Nephron progenitor cell (in vitro differentiated cells): ENCODE data around the gene ENO4.

Experiments
- DNase-seq: peaks from one replicate; pipeline ENCODE4 v3.0.0; 2021
- H3K27ac Mint-ChIP-seq: 2 replicates; pipeline ENCODE4 v1.8.0; 2021; ENCODE audit warnings: mild to moderate bottlenecking, moderate library complexity, mixed read lengths
- H3K27me3 Mint-ChIP-seq: 2 replicates; pipeline ENCODE4 v1.8.0; 2021; ENCODE audit warnings: mild to moderate bottlenecking, low read depth, mixed read lengths; ENCODE audit not compliant: poor library complexity
- H3K36me3 Mint-ChIP-seq: 2 replicates; pipeline ENCODE4 v1.8.0; 2021; ENCODE audit warnings: low read depth, mixed read lengths
- H3K4me1 Mint-ChIP-seq: 2 replicates; pipeline ENCODE4 v1.8.0; 2021; ENCODE audit warnings: mixed read lengths
- H3K4me3 Mint-ChIP-seq: 2 replicates; pipeline ENCODE4 v1.8.0; 2021; ENCODE audit warnings: mild to moderate bottlenecking, moderate library complexity, mixed read lengths
- H3K9me3 Mint-ChIP-seq: 2 replicates; pipeline ENCODE4 v1.8.0; 2021; ENCODE audit warnings: mild to moderate bottlenecking, moderate library complexity, mixed read lengths
- TF ChIP-seq, protein P1 (sequence below): fragments of 200-600 bp; sonication (generic); IDR thresholded peaks from 2 replicates; pipeline ENCODE4 v1.5.0; 2021; ENCODE audit warnings: antibody characterized with exemption

ENO4 gene

DNA sequence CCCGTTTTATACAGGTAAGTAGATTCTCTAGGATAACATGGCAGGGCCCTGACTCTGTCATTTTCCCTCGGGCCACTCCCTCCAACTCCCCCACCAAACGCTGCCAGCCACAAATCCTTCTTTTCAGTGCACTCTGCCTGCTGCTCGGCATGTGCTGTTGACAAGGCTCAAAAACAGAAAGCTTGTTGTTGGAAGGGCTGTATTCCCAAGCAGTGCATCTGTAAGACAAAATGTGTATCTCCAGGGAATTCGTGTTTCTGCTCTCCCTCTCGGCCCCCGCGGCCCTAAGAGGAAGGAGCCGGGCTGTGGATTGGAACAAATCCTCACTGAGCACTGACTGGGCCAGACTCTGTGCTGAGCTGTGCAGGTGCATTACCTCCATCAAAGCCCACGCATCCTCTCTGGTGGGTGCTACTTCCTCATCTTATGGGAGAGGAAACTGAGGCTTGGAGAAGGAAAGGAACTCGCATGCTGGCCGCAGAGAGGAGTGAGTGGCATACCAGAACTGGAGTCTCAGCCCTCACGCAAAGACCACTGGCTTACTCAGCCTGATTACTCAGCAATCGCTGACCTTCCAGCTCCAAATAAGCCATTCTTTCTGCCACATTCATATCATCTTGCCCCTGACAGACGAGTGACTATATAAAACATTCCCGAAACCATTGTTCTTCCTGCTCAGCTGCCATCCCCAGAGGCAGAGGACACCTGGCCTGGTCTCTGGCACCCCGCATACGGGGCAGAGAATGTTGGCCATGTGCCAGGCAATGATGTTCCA lies 33.5 kb upstream of the ENO4 start:
- no peaks in the 10 kb centered on the region for H3K36me3 Mint-ChIP-seq
- H3K9me3 Mint-ChIP-seq = peaks cover 10% of the 10 kb centered on the region
- no peak overlapping the region for H3K27ac Mint-ChIP-seq
- H3K27me3 Mint-ChIP-seq = peaks cover 45% of the 10 kb centered on the region
- H3K4me1 Mint-ChIP-seq = no peaks in the 10 kb centered on the region
- TF ChIP-seq, protein P1, sequence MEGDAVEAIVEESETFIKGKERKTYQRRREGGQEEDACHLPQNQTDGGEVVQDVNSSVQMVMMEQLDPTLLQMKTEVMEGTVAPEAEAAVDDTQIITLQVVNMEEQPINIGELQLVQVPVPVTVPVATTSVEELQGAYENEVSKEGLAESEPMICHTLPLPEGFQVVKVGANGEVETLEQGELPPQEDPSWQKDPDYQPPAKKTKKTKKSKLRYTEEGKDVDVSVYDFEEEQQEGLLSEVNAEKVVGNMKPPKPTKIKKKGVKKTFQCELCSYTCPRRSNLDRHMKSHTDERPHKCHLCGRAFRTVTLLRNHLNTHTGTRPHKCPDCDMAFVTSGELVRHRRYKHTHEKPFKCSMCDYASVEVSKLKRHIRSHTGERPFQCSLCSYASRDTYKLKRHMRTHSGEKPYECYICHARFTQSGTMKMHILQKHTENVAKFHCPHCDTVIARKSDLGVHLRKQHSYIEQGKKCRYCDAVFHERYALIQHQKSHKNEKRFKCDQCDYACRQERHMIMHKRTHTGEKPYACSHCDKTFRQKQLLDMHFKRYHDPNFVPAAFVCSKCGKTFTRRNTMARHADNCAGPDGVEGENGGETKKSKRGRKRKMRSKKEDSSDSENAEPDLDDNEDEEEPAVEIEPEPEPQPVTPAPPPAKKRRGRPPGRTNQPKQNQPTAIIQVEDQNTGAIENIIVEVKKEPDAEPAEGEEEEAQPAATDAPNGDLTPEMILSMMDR = no peak
- no peak overlapping the region for H3K4me3 Mint-ChIP-seq
- DNase-seq = no peak

DNA sequence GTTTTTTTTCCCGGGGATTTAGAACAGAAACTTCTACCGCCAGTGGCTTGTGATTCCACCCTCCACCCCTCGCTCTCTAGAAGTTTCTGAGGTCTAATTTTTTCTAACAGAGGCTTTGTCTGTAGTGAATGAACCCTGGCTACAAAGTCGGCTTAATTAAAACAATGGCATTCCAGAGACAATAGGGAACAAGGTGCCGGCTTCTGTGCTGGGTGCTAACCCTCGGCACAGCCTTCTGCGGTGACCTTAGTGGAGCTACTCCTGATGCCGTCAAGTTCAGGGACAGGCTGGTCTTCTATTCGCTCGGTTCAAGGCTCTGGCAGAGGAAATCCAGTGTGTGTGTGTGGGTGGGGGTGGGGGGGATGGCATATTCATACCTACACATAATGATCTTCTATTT lies 32.1 kb upstream of the ENO4 start:
- H3K4me1 Mint-ChIP-seq = no peaks in the 10 kb centered on the region
- peaks cover 10% of the 10 kb centered on the region for H3K9me3 Mint-ChIP-seq
- TF ChIP-seq, protein P1 = no peak
- H3K27me3 Mint-ChIP-seq = peaks cover 45% of the 10 kb centered on the region
- no peak overlapping the region for H3K4me3 Mint-ChIP-seq
- no peak overlapping the region for H3K27ac Mint-ChIP-seq
- no peaks in the 10 kb centered on the region for H3K36me3 Mint-ChIP-seq
- DNase-seq = no peak

DNA sequence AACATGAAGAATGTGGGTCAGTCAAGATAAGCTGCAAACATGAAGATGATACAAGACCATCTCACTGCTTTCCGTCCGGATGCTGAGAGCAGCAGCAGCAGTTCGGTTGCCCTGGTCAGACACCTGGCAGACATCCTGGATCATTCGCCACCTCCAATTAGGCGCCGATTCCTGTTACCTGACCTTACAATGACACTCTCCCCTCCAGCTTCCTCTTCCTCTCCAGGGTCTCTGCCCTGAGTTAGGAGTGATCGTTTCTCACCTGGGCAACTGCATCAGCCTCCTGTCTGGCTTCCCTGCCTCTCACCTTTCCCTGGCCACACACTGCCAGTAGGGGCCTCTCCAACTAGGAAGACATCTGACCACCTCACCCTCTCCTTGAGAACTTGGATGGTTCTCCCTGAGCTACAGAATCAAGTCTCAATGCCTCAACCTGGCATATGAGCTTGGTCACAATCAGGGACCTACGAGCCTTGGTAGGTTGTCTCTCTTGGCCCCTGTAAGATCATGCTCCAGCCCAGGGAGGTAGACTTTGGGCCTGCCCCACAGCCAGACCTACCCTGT lies 31.4 kb upstream of the ENO4 start:
- no peaks in the 10 kb centered on the region for H3K4me1 Mint-ChIP-seq
- peaks cover 6% of the 10 kb centered on the region for H3K9me3 Mint-ChIP-seq
- H3K36me3 Mint-ChIP-seq = no peaks in the 10 kb centered on the region
- H3K4me3 Mint-ChIP-seq = no peak overlapping the region
- TF ChIP-seq, protein P1 = no peak
- peaks cover 40% of the 10 kb centered on the region for H3K27me3 Mint-ChIP-seq
- H3K27ac Mint-ChIP-seq = no peak overlapping the region
- DNase-seq = no peak

DNA sequence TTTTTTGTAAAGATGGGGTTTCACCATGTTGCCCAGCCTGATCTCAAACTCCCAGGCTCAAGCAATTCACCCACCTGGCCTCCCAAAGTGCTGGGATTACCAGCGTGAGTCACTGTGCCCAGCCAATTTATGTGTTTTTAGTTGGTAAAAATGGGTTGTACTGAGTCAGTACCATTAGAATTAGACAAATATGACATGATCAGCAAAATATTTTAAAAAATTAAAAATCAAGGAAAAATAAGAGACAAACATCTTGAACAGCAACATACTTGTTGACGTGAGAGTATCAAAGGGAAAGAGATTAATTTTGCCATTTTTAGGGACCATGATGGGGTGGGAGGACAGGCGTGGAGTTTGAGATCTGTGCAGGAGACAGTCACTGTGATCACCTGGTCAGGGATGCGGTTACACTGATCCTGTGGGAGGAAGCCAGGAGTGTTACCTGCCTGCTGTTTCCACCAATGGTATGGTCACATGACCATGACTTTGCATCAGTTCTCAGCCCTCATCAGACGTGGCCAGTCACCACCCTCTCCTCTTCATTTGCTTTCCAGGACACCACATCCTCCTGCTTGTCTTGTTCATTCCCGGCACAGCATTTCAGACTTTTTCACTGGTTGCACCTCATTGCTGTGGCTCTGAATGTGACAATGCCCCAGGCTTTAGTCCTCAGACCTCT lies 29.2 kb upstream of the ENO4 start:
- Mint-ChIP-seq H3K4me3 (no peak overlapping the region), H3K9me3 (peaks cover 5% of the 10 kb centered on the region), H3K36me3 (no peaks in the 10 kb centered on the region), H3K4me1 (no peaks in the 10 kb centered on the region), H3K27ac (no peak overlapping the region), H3K27me3 (peaks cover 28% of the 10 kb centered on the region)
- DNase-seq = no peak
- TF ChIP-seq, protein P1 = no peak

DNA sequence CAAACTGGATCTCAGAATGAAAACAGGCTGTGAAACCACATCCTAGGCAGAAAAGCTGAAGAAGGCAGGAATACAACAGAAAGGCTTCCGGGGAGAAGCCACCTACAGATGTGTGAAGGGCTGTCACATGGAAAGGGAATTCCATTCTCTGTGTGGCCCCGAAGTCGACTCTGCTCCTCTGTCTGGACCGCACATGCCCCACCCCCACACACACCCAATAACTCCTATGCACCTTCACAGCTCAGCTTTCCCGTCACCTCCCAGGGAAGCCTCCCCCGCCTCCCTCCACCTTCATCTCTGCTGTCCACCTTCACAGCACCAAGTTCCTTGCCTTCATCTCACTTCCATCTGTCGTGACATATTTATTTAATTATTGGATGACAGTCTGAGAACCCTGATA lies 23.4 kb upstream of the ENO4 start:
- no peak overlapping the region for H3K4me3 Mint-ChIP-seq
- TF ChIP-seq, protein P1 = no peak
- H3K27ac Mint-ChIP-seq = no peak overlapping the region
- peaks cover 3% of the 10 kb centered on the region for H3K27me3 Mint-ChIP-seq
- DNase-seq = no peak
- H3K4me1 Mint-ChIP-seq = no peaks in the 10 kb centered on the region
- no peaks in the 10 kb centered on the region for H3K9me3 Mint-ChIP-seq
- H3K36me3 Mint-ChIP-seq = peaks cover under 1% of the 10 kb centered on the region
